K562 (cell line): ENCODE results near the gene ZNRF1. TPM values are rescaled to one million over a fixed set of nuclear protein-coding genes. Genes with fewer than 3 reads are reported as not detected.
A peak's percentile ranks its signal among the peaks of the same experiment; 100 is the strongest.

Experiments used
- ATF4 ChIP-seq: fragments of 450-650 bp; formaldehyde crosslinking; IDR thresholded peaks from 2 replicates; pipeline ENCODE4 v1.4.0; 2022; ENCODE audit warnings: mild to moderate bottlenecking, moderate library complexity
- BCLAF1 ChIP-seq, 2 experiments: fragments of 450-650 bp in 1 of 2; IDR thresholded peaks; 2 replicates each; pipeline ENCODE4 v1.6.1; 2011 to 2017; ENCODE audit warnings: low read depth in 2 of 2, antibody characterized with exemption in 1 of 2, borderline replicate concordance in 1 of 2, low read length in 1 of 2, mild to moderate bottlenecking in 1 of 2, mixed read lengths in 1 of 2; ENCODE audit not compliant: control insufficient read depth in 1 of 2
- BMI1 ChIP-seq: fragments of 150-350 bp; IDR thresholded peaks from 2 replicates; pipeline ENCODE4 v1.6.1; 2014; ENCODE audit warnings: low read length
- FOXP4 ChIP-seq: sonication (generic); formaldehyde crosslinking; IDR thresholded peaks from 2 replicates; pipeline ENCODE4 v1.8.0; 2022; ENCODE audit warnings: mild to moderate bottlenecking, missing genetic modification reagents, borderline replicate concordance
- MBD2 ChIP-seq: sonication (generic); IDR thresholded peaks from 2 replicates; pipeline ENCODE4 v1.6.1; 2016; ENCODE audit warnings: low read depth, borderline replicate concordance
- NR1H2 ChIP-seq: sonication (generic); formaldehyde crosslinking; IDR thresholded peaks from 2 replicates; pipeline ENCODE4 v1.4.0; 2020; ENCODE audit warnings: mild to moderate bottlenecking, missing genetic modification reagents
- PRMT5 ChIP-seq: sonication (generic); formaldehyde crosslinking; IDR thresholded peaks from 2 replicates; pipeline ENCODE4 v1.5.0; 2020; ENCODE audit warnings: missing genetic modification reagents
- RAD51 ChIP-seq: fragments of 450-650 bp; IDR thresholded peaks from 2 replicates; pipeline ENCODE4 v1.7.1; 2016; ENCODE audit warnings: low read depth, mild to moderate bottlenecking, borderline replicate concordance
- SLC30A9 ChIP-seq: fragments of 250-450 bp; sonication (Bioruptor Pico); IDR thresholded peaks from 2 replicates; pipeline ENCODE4 v1.8.0; 2022; ENCODE audit warnings: mild to moderate bottlenecking, moderate library complexity
- TFAP4 ChIP-seq: sonication (generic); formaldehyde crosslinking; IDR thresholded peaks from 2 replicates; pipeline ENCODE4 v1.8.0; 2022; ENCODE audit warnings: missing genetic modification reagents, mild to moderate bottlenecking, moderate library complexity, borderline replicate concordance
- ZBTB34 ChIP-seq: fragments of 250-450 bp; sonication (Bioruptor Pico); IDR thresholded peaks from 2 replicates; pipeline ENCODE4 v1.8.0; 2021; ENCODE audit warnings: mild to moderate bottlenecking, moderate library complexity
- ZBTB7A ChIP-seq: IDR thresholded peaks from 2 replicates; pipeline ENCODE4 v1.6.1; 2011; ENCODE audit warnings: low read depth, mild to moderate bottlenecking, low read length, moderate library complexity, borderline replicate concordance; ENCODE audit not compliant: control insufficient read depth
- ZBTB8A ChIP-seq: fragments of 450-650 bp; IDR thresholded peaks from 2 replicates; pipeline ENCODE4 v1.6.1; 2018; ENCODE audit warnings: mild to moderate bottlenecking, moderate library complexity; ENCODE audit not compliant: partially characterized antibody
- polyA plus RNA-seq, 8 experiments: library from polyadenylated mRNA; depleted of rRNA in 4 of 8; stranded (reverse) in 5 of 8; unstranded in 3 of 8; fragments of >200 nt; fragmentation: Nextera tagmentation in 2 of 8; fragmentation: Illumina TruSeq in 1 of 8; extraction: Ambion mirVana in 2 of 8; extraction: Trizol in 1 of 8; gene quantifications; 2 replicates each; pipeline versions ENCODE4 v1.2.1 to v1.2.3, GENCODE V29; 2011 to 2014; ENCODE audit warnings: inconsistent platforms in 1 of 8, missing spikeins in 1 of 8
- total RNA-seq, 7 experiments: library from RNA; depleted of rRNA in 6 of 7; stranded (reverse); fragments of >200 nt in 6 of 7; fragmentation: Illumina TruSeq in 2 of 7; extraction: Trizol in 2 of 7; gene quantifications; 2 replicates each; pipeline versions ENCODE4 v1.2.1 to v1.2.3, GENCODE V29; 2011 to 2021; ENCODE audit warnings: low replicate concordance in 1 of 7

Gene ZNRF1
- total and polyA plus RNA-seq, 9 of the 15 experiments (the other 6 are each of a cell fraction or from before 2014, with no cell fraction given), result 9.5 to 37.7 (median 20.0) TPM

- TF ChIP-seq ZBTB34 (no peak), SLC30A9 (CRISPR knock-in tag) (no peak), ZBTB7A (peak; percentile 86), FOXP4 (no peak), PRMT5 (CRISPR knock-in tag) (no peak), ZBTB8A (no peak), TFAP4 (CRISPR knock-in tag) (peak; percentile 82), MBD2 (peak; percentile 49), BMI1 (no peak), BCLAF1 (IDR thresholded peaks at IDR 0.05; ENCODE audit: borderline replicate concordance in 1 of 2, control insufficient read depth in 1 of 2, low read depth in 2 of 2, low read length in 1 of 2) (no peak), NR1H2 (CRISPR knock-in tag) (no peak), ATF4 (CRISPR knock-in tag) (no peak), RAD51 (no peak)
Observed at GRCh38 chr16:75148311-75149195, 149.7 kb downstream of the ZNRF1 start, which contains the start of gene ZFP1 (continued).
